CD4-positive, CD25-positive, alpha-beta regulatory T cell (primary cell): ENCODE measurements around the gene COL19A1. TPM values are rescaled to one million over a fixed set of nuclear protein-coding genes. Genes with fewer than 3 reads are reported as not detected.

Experiments
- ATAC-seq, 2 donors: fragments of 150-1000 bp; cut with Tn5 transposase; one replicate each; pipeline ENCODE4 v1.10.0; 2021; ENCODE audit warnings: low read depth in 2 of 2, moderate number of reproducible peaks in 2 of 2, moderate library complexity in 1 of 2
- DNase-seq, 3 donors: peaks; one replicate each; pipeline versions ENCODE4 v3.0.0 to v3.0.0-alpha.2; 2012 to 2022; ENCODE audit warnings: mixed read lengths in 1 of 3
- H3K27ac ChIP-seq: one replicate; pipeline ENCODE4 v1.7.0; 2013; ENCODE audit warnings: mild to moderate bottlenecking, low read length; ENCODE audit not compliant: insufficient read depth, poor library complexity, severe bottlenecking
- H3K27me3 ChIP-seq: one replicate; pipeline ENCODE4 v1.7.0; 2013; ENCODE audit warnings: low read length; ENCODE audit not compliant: control insufficient read depth, insufficient read depth
- H3K36me3 ChIP-seq: one replicate; pipeline ENCODE4 v1.7.0; 2013; ENCODE audit warnings: mild to moderate bottlenecking, low read length, moderate library complexity; ENCODE audit not compliant: control insufficient read depth, insufficient read depth
- H3K4me1 ChIP-seq: 2 replicates; pipeline ENCODE4 v1.7.0; 2013; ENCODE audit warnings: mild to moderate bottlenecking, low read length; ENCODE audit not compliant: insufficient read depth, control insufficient read depth, poor library complexity, severe bottlenecking
- H3K4me3 ChIP-seq: one replicate; pipeline ENCODE4 v1.7.0; 2013; ENCODE audit warnings: low read depth, mild to moderate bottlenecking, low read length, moderate library complexity
- H3K9me3 ChIP-seq, 2 experiments: 1 replicate in 1 of 2; 2 replicates in 1 of 2; pipeline ENCODE4 v1.7.0; 2013; ENCODE audit warnings: low read length in 2 of 2, mild to moderate bottlenecking in 1 of 2, moderate library complexity in 1 of 2; ENCODE audit not compliant: control insufficient read depth in 2 of 2
- H3K27ac Mint-ChIP-seq, 3 donors: one replicate each; pipeline ENCODE4 v1.8.0; 2020 to 2022; ENCODE audit warnings: mild to moderate bottlenecking in 3 of 3, mixed read lengths in 3 of 3, moderate library complexity in 2 of 3
- H3K27me3 Mint-ChIP-seq: one replicate; pipeline ENCODE4 v1.8.0; 2022; ENCODE audit warnings: mild to moderate bottlenecking, mixed read lengths
- H3K36me3 Mint-ChIP-seq: one replicate; pipeline ENCODE4 v1.8.0; 2020; ENCODE audit warnings: mixed read lengths
- H3K4me1 Mint-ChIP-seq, 4 donors: one replicate each; pipeline ENCODE4 v1.8.0; 2020 to 2022; ENCODE audit warnings: mixed read lengths in 4 of 4, mild to moderate bottlenecking in 1 of 4
- H3K4me3 Mint-ChIP-seq, 4 donors: one replicate each; pipeline ENCODE4 v1.8.0; 2020 to 2022; ENCODE audit warnings: mild to moderate bottlenecking in 4 of 4, mixed read lengths in 4 of 4, moderate library complexity in 3 of 4
- H3K9me3 Mint-ChIP-seq, 7 donors: one replicate each; pipeline ENCODE4 v1.8.0; 2020 to 2022; ENCODE audit warnings: mixed read lengths in 7 of 7, mild to moderate bottlenecking in 3 of 7, moderate library complexity in 2 of 7
- polyA plus RNA-seq, 4 donors: library from polyadenylated mRNA; unstranded; fragments of 300-500 nt; fragmentation: Illumina TruSeq; gene quantifications; one replicate each; pipeline ENCODE4 v1.2.3, GENCODE V29; 2021
- total RNA-seq: library from RNA; stranded (reverse); gene quantifications from one replicate; pipeline ENCODE4 v1.2.3, GENCODE V29; 2022

Gene COL19A1
- total and polyA plus RNA-seq, 5 donors from 2014 or later = 0.17 TPM; not detected in 4

- H3K9me3 Mint-ChIP-seq = peaks cover 0 to 4% (median 0%) of the 10 kb centered on the region in 7 donors
- H3K4me3 Mint-ChIP-seq = no peak overlapping the region
- H3K27ac Mint-ChIP-seq = no peak overlapping the region
- peaks cover 49% of the 10 kb centered on the region for H3K27me3 Mint-ChIP-seq
- H3K36me3 Mint-ChIP-seq = no peaks in the 10 kb centered on the region
- Histone ChIP-seq H3K27me3 (peaks cover 25% of the 10 kb centered on the region), H3K4me3 (no peak overlapping the region), H3K9me3 (no peaks in the 10 kb centered on the region), H3K27ac (no peak overlapping the region), H3K36me3 (no peaks in the 10 kb centered on the region), H3K4me1 (no peaks in the 10 kb centered on the region)
- no peaks in the 10 kb centered on the region for H3K4me1 Mint-ChIP-seq
- ATAC-seq (no peak), DNase-seq (no peak)
Measured at GRCh38 chr6:69846770-69847491, 19.4 kb upstream of the COL19A1 start.

GRCh38 chr6:69847492-69847788, 18.9 kb upstream of the COL19A1 start:
- DNase-seq (no peak), ATAC-seq (no peak)
- no peaks in the 10 kb centered on the region for H3K4me1 Mint-ChIP-seq
- peaks cover 0 to 5% (median 0%) of the 10 kb centered on the region in 7 donors for H3K9me3 Mint-ChIP-seq
- H3K4me3 Mint-ChIP-seq = no peak overlapping the region
- Histone ChIP-seq H3K4me3 (no peak overlapping the region), H3K36me3 (no peaks in the 10 kb centered on the region), H3K27ac (no peak overlapping the region), H3K27me3 (peaks cover 27% of the 10 kb centered on the region), H3K9me3 (peaks cover 0 to 3% of the 10 kb centered on the region in 2 experiments), H3K4me1 (no peaks in the 10 kb centered on the region)
- H3K36me3 Mint-ChIP-seq = no peaks in the 10 kb centered on the region
- H3K27ac Mint-ChIP-seq = no peak overlapping the region
- H3K27me3 Mint-ChIP-seq = peaks cover 48% of the 10 kb centered on the region

- Histone ChIP-seq H3K27ac (no peak overlapping the region), H3K4me3 (no peak overlapping the region), H3K36me3 (no peaks in the 10 kb centered on the region), H3K27me3 (peaks cover 24% of the 10 kb centered on the region), H3K4me1 (no peaks in the 10 kb centered on the region), H3K9me3 (peaks cover 0 to 8% of the 10 kb centered on the region in 2 experiments)
- Mint-ChIP-seq H3K4me1 (no peaks in the 10 kb centered on the region), H3K9me3 (peaks cover 0 to 7% (median 1%) of the 10 kb centered on the region in 7 donors), H3K27me3 (peaks cover 49% of the 10 kb centered on the region), H3K36me3 (no peaks in the 10 kb centered on the region), H3K4me3 (no peak overlapping the region), H3K27ac (peak overlapping the region in 1 of 3 donors; percentile 74)
- no peak for ATAC-seq
- no peak for DNase-seq
Measured at GRCh38 chr6:69848552-69848951, 17.8 kb upstream of the COL19A1 start.

- H3K4me1 Mint-ChIP-seq = no peaks in the 10 kb centered on the region
- H3K27me3 Mint-ChIP-seq = peaks cover 41% of the 10 kb centered on the region
- no peak overlapping the region for H3K27ac Mint-ChIP-seq
- Histone ChIP-seq H3K4me1 (no peaks in the 10 kb centered on the region), H3K27ac (no peak overlapping the region), H3K4me3 (no peak overlapping the region), H3K9me3 (peaks cover 0 to 8% of the 10 kb centered on the region in 2 experiments), H3K36me3 (no peaks in the 10 kb centered on the region), H3K27me3 (peaks cover 13% of the 10 kb centered on the region)
- DNase-seq = no peak
- H3K4me3 Mint-ChIP-seq = no peak overlapping the region
- no peaks in the 10 kb centered on the region for H3K36me3 Mint-ChIP-seq
- no peak for ATAC-seq
- peaks cover 0 to 7% (median 2%) of the 10 kb centered on the region in 7 donors for H3K9me3 Mint-ChIP-seq
Measured at GRCh38 chr6:69852706-69853105, 13.7 kb upstream of the COL19A1 start.

- Mint-ChIP-seq H3K36me3 (no peaks in the 10 kb centered on the region), H3K4me3 (no peak overlapping the region), H3K4me1 (peaks cover 8 to 11% (median 10%) of the 10 kb centered on the region in 4 donors), H3K9me3 (peaks cover 0 to 5% (median 0%) of the 10 kb centered on the region in 7 donors), H3K27ac (no peak overlapping the region), H3K27me3 (peaks cover 63% of the 10 kb centered on the region)
- Histone ChIP-seq H3K36me3 (peaks cover 2% of the 10 kb centered on the region), H3K27ac (no peak overlapping the region), H3K27me3 (peaks cover 26% of the 10 kb centered on the region), H3K4me1 (peaks cover 11% of the 10 kb centered on the region), H3K4me3 (no peak overlapping the region), H3K9me3 (no peaks in the 10 kb centered on the region)
- DNase-seq = no peak
- ATAC-seq = no peak
Measured at GRCh38 chr6:69861986-69862385, 4.4 kb upstream of the COL19A1 start.

DNA sequence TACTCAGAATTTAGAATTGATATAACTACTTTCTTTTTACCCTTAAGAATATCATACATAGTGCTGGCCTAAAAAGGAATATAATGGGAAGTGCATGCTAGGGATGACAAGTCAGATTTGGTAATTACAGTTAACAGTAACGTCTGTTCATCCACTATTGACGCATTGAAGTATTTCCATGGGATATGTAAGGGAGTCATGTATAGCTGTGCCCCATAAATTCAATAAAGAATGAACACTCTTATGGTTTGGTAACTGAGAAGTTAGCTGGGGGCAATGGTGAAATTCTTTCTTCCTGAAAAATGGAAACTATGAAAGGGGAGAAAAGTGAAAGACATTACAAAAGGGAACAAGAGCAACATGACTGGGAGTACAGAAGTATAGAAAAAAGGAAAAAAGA, 2.6 kb upstream of the COL19A1 start:
- peaks cover 2% of the 10 kb centered on the region for H3K36me3 ChIP-seq
- peaks cover 0 to 5% (median 0%) of the 10 kb centered on the region in 7 donors for H3K9me3 Mint-ChIP-seq
- no peaks in the 10 kb centered on the region for H3K9me3 ChIP-seq
- no peak overlapping the region for H3K27ac Mint-ChIP-seq
- no peak overlapping the region for H3K4me3 Mint-ChIP-seq
- no peaks in the 10 kb centered on the region for H3K36me3 Mint-ChIP-seq
- H3K27ac ChIP-seq = no peak overlapping the region
- DNase-seq (no peak), ATAC-seq (no peak)
- peaks cover 67% of the 10 kb centered on the region for H3K27me3 Mint-ChIP-seq
- H3K4me3 ChIP-seq = no peak overlapping the region
- peaks cover 9 to 22% (median 11%) of the 10 kb centered on the region in 4 donors for H3K4me1 Mint-ChIP-seq
- peaks cover 22% of the 10 kb centered on the region for H3K4me1 ChIP-seq
- H3K27me3 ChIP-seq = peaks cover 30% of the 10 kb centered on the region

DNA sequence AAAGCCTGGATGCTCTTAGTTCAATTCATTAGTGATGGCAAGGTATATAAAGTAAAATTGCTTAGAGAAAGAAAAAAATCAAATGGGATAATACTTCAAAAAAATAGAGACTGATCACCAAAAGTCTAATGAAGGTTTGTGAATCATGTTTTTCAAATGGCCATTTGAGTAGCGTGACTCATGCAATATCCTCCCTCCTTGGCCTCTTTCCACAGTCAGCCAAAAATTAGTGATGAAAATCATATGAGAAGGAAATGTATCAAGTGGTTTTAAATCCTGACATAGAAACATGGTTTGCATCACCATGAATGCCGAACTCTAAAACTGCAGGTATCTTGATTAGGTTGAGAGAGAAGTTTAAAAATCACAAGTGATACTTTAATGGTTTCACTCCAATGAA, 1.2 kb upstream of the COL19A1 start:
- peaks cover 68% of the 10 kb centered on the region for H3K27me3 Mint-ChIP-seq
- DNase-seq (no peak), ATAC-seq (no peak)
- H3K4me1 ChIP-seq = peaks cover 22% of the 10 kb centered on the region
- H3K9me3 Mint-ChIP-seq = no peaks in the 10 kb centered on the region
- peaks cover 9 to 22% (median 11%) of the 10 kb centered on the region in 4 donors for H3K4me1 Mint-ChIP-seq
- no peak overlapping the region for H3K27ac Mint-ChIP-seq
- H3K4me3 Mint-ChIP-seq = no peak overlapping the region
- no peaks in the 10 kb centered on the region for H3K9me3 ChIP-seq
- H3K27ac ChIP-seq = no peak overlapping the region
- H3K36me3 Mint-ChIP-seq = no peaks in the 10 kb centered on the region
- no peaks in the 10 kb centered on the region for H3K36me3 ChIP-seq
- no peak overlapping the region for H3K4me3 ChIP-seq
- H3K27me3 ChIP-seq = peaks cover 36% of the 10 kb centered on the region
